ENCODE data around the gene RNF34.
"Not testable (repeated sequence)": the region's sequence is repeated elsewhere in the genome, so short reads cannot be mapped to it uniquely, and the experiment has no call there.

Gene RNF34

DNA sequence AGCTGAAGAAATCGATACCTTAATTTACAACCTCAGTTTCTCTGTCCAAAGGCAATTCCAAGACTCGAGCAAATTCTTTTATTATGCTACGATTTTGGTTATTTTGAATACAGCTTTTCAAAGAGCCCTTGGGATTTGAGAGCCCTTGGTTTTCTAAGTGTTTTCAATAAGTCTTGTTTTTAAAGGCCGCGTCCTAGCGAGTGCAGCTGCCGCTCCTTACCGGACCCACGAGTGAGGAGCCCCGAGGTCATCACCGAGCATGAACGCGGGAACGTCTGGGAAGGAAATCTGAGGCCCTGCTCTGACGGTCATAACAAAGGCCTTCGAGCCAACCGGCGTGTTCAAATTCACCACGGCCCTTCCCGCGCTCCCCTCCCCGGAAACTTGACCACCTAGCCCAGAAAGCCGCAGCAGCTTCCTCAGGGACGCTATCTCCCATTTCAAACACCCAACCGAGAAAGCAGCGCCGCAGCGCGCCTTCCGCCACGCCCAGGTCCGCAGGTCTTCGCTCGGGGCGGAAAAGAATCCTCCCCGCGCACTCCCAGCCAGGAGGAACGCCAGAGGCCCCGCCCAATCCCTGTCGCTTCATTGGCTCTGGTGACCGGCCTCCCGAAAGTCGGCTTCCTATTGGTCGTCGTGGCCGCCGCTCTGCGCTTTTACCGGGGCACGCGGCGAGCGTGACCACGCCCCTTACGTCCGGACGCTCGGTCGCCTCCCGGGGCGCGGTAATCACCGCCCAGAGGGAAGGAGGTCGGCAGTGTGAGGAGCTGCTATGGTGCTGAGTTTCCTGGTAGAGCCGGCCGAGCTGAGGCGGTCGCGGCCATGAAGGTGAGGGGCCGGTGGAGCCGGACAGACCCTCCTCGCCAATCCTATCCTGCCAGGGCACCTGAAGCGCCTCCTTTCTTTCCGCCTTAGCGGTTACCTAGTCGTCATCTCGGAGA is at the start of gene RNF34:
Gene RNF34, plus strand, starts transcription at position 728 of the 941 bp plus-strand sequence. Its CDS starts 95 bp downstream, at position 823.
- in situ Hi-C loops (cut with MboI; ENCODE audit: low sequenced_read_pairs), result no loop called here

DNA sequence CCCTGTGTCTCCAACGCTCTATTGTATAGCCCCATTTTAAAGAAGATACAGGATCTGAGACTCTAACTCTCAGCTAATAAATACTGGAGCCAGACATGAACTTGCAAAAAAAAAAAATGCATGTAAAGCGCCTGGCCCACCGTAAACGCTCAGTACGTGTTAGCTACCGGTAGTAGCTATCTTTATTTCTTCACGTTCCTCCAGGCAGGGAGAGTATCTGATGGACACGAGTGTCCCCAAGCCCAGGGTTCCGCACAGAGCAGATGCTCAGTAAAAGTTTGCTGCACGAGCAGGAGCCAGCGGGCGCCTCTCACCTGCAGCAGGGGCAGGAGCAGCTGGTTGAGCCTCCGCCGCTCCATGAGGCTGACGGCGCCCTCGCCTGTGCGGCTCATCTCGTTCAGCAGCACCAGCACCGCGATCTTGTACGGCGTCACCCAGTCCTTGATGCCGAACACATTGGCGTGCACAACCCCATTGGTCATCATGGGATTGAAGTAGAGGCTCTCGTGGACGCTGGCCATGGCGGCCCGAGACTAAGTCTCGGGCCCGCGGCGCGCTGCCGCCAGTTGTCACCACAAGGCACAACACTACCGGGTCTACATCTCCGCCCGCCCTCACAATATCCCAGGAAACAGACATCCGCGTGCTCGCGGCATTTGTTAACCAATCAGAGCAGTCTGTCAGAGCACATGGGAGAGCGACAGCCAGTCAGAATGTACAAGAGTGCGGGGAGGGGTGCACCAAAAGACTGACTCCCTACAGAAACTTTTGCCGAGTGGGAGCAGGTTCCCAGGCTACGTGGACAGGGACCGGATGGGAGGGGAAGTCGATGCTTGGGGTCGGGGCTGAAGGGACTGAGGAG is 47.9 kb upstream of the RNF34 start, which contains the start of gene ANAPC5:
Gene ANAPC5, minus strand, starts transcription at position 592 of the 862 bp plus-strand sequence. Its CDS starts 71 bp downstream, at position 521.
- in situ Hi-C loops (cut with MboI; ENCODE audit: low sequenced_read_pairs), result no loop called here

DNA sequence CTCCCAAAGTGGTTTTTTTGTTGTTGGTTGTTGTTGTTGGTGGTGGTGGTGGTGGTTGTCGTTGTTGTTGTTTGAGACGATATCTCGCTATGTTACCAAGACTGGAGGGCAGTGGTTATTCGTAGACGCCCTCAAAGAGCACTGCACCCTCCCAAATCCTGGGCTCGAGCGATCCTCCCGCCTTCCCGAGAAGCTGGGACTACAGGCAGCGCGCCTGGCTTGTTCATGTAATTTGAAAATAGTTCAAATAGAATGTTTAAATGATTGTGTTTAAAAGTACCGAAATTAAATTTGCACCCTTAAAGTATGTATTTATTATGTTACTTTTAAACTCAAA is 47.3 kb upstream of the RNF34 start:
- in situ Hi-C loops (cut with MboI; ENCODE audit: low sequenced_read_pairs), result no loop called here

DNA sequence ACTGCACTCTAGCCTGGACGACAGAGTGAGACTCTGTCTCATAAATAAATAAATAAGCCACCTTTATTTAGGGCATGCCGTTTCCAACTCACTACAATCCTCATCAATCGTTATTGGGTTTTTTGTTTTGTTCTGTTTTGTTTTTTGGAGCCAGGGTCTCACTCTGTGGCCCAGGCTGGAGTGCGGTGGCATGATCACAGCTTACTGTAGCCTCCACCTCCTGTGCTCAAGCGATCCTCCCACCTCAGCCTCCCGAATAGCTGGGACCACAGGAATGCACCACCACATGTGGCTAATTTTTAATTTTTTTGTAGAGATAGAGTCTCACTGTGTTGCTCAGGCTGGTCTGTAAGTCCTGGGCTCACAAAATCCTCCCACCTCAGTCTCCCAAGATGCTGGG is 44.1 kb upstream of the RNF34 start:
- in situ Hi-C loops (cut with MboI; ENCODE audit: low sequenced_read_pairs), result no loop called here

- in situ Hi-C loops (cut with MboI; ENCODE audit: low sequenced_read_pairs), result no loop called here
Observed at GRCh38 chr12:121356657-121357056, 43.3 kb upstream of the RNF34 start.

GRCh38 chr12:121357331-121357730 is 42.6 kb upstream of the RNF34 start:
- in situ Hi-C loops (cut with MboI; ENCODE audit: low sequenced_read_pairs), result no loop called here

DNA sequence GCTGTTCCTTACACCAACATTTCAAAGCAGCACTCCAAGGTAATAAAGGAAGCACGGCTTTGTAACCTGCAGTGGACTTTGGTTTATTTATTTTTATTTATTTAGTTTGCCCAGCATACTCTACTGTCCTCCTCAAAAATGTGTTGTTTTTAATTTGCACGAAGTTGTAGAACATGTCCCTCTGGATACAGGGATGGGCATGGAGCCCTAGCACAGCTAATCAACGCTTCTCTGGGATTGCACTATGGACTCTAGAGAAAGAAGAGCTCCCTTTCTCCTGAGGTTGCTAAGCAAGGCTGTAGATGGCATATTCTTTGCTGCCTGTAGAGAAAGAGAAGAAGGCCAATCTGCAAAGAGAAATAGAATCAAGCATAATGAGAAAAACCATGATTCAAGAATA is 41.8 kb upstream of the RNF34 start:
- in situ Hi-C loops (cut with MboI; ENCODE audit: low sequenced_read_pairs), result no loop called here

- in situ Hi-C loops (cut with MboI; ENCODE audit: low sequenced_read_pairs), result no loop called here
Observed at GRCh38 chr12:121364683-121365121, 35.2 kb upstream of the RNF34 start.

- in situ Hi-C loops (cut with MboI; ENCODE audit: low sequenced_read_pairs), result no loop called here
Observed at GRCh38 chr12:121365416-121366062, 34.4 kb upstream of the RNF34 start.

GRCh38 chr12:121366063-121366459 is 33.9 kb upstream of the RNF34 start:
- in situ Hi-C loops (cut with MboI; ENCODE audit: low sequenced_read_pairs), result no loop called here

GRCh38 chr12:121371404-121371803 is 28.5 kb upstream of the RNF34 start:
- in situ Hi-C loops (cut with MboI; ENCODE audit: low sequenced_read_pairs), result no loop called here

DNA sequence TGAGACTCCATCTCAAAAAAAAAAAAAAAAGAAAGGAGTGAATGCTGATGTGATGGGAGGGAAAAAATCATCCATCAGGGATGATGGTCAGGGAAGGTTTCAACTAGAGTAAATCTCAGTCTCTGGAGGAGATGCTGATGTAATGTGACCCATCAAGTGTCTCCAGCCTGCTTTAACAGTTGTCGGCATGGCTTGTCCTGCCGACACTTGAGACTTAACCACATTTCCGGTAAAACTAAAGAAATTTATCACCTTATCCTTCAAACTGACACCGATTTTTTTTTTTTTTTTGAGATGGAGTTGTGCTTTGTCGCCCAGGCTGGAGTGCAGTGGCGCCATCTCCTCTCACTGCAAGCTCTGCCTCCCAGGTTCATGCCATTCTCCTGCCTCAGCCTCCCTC is 26.2 kb upstream of the RNF34 start:
- in situ Hi-C loops (cut with MboI; ENCODE audit: low sequenced_read_pairs), result no loop called here

- in situ Hi-C loops (cut with MboI; ENCODE audit: low sequenced_read_pairs), result not testable (repeated sequence)
Observed at GRCh38 chr12:121374336-121374735, 25.6 kb upstream of the RNF34 start.

DNA sequence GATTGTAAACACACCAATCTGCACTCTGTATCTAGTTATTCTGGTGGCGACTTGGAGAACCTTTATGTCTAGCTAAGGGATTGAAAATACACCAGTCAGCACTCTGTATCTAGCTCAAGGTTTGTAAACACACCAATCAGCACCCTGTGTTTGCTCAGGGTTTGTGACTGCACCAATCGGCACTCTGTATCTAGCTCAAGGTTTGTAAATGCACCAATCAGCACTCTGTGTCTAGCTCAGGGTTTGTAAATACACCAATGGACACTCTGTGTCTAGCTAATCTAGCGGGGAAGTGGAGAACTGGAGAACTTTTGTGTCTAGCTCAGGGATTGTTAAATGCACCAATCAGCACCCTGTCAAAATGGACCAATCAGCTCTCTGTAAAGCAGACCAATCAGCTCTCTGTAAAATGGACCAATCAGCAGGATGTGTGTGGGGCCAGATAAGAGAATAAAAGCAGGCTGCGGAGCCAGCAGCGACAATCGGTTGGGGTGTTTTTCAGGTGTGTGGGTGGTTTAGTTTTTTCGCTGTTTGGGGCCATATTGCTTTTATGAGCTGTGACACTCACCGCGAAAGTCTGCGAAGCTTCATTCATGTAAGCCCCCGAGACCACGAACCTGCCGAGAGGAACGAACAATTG is 24.9 kb upstream of the RNF34 start:
- in situ Hi-C loops (cut with MboI; ENCODE audit: low sequenced_read_pairs), result not testable (repeated sequence)

DNA sequence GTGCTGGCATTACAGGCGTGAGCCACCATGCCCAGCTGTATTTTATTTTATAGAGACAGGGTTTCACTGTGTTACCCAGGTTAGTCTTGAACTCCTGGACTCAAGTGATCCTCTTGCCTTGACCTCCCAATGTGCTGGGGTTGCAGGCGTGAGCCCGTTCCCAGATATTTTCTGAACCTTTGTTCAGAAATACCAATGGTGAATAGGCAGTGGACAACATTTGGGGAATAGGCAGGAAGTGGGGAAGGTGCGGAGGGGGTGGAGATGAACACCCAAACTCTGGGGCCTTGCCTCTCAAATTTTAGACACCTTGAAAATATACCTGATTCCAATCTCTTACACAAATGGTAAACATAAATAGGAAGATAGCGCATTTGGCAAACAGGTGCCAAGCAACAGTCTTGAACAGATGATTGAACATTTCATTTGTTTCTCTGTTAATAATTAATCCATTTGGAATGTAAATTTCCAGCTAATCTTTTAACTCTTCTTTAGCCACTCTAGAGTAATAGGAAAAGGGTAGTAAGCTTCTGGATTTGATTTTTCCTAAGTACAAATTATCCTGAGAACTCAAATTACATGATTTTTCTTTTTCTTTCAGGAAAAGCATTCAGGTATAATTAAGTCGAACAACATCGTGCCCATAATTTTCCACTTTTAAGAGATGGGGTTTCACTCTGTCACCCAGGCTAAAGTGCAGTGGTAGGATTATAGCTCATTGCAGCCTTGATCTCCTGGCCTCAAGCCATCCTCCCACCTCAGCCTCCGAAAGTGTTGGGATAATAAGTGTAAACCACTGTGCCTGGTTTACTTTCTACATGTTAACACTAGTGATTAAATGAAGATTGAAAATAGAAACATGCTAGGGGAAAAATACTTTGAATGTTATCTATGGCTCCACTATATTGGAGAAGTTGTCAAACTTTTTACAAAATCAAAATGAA is 22.9 kb upstream of the RNF34 start:
- in situ Hi-C loops (cut with MboI; ENCODE audit: low sequenced_read_pairs), result no loop called here

DNA sequence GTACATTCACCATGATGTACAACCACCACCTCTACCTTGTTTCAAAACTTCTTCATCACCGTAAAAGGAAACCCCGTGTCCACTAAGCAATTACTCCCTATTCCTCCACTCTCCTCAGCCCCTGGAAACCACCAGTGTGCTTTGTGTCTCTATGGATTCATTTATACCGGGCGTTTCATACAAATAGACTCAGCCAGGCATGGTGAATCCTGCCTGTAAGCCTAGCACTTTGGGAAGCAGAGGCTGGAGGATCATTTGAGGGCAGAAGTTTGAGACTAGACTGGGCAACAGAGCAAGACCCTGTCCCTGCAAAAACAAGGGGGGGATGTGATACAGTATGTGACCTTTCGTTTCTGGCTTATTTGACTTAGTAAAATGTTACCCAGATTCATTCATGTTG is 21.2 kb upstream of the RNF34 start:
- in situ Hi-C loops (cut with MboI; ENCODE audit: low sequenced_read_pairs), result no loop called here

- in situ Hi-C loops (cut with MboI; ENCODE audit: low sequenced_read_pairs), result no loop called here
Observed at GRCh38 chr12:121379945-121380344, 20.0 kb upstream of the RNF34 start.

DNA sequence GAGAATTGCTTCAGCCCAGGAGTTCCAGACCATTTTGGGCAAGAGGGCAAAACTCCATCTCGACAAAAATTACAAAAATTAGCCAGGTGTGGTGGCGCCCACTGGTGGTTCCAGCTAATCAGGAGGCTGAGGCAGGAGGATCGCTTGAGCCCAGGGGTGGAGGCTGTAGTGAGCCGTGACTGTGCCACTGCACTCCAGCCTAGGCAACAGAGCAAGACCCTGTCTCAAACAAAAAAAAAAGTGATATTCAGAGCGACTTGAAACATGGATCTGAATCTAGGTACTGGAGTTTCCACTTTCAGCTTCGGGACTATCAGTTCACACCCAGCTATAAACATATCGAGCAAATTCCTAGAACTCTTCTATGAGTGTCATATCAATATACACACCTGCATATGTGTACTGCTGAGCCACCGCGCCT is 16.3 kb upstream of the RNF34 start:
- in situ Hi-C loops (cut with MboI; ENCODE audit: low sequenced_read_pairs), result no loop called here

DNA sequence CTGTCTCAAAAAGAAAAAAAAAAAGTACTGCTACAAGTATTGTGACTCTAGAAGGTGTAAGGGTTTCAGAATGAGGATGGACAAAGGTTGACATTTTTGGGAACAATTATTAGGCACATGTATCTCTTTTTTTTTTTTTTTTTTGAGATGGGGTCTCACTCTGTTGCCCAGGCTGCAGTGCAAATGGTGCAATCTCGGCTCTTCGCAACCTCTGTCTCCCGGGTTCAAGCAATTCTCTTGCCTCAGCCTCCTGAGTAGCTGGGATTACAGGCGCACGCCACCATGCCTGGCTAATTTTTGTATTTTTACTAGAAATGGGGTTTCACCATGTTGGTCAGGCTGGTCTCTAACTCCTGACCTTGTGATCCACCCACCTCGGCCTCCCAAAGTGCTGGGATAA is 15.0 kb upstream of the RNF34 start:
- in situ Hi-C loops (cut with MboI; ENCODE audit: low sequenced_read_pairs), result not testable (repeated sequence)

Measured in HL-60/S4 (cell line).